K562 (cell line): ENCODE data around the gene WWOX. TPM values are rescaled to one million over a fixed set of nuclear protein-coding genes. Genes with fewer than 3 reads are reported as not detected.

Experiments
- ATAC-seq: fragments of 200-7000 bp; cut with Tn5 transposase; 3 replicates; pipeline ENCODE4 v1.9.1; 2020; ENCODE audit warnings: moderate library complexity
- BruUV-seq: library from RNA; stranded (reverse); fragments of 400-500 nt; replicated peaks from 2 replicates; lab custom pipeline; 2021; lab: Mats Ljungman, UMichigan
- CTCF ChIA-PET: fragments of 300-600 bp; formaldehyde crosslinking; extraction: SDS; loops from one replicate; lab custom pipeline; 2021; ENCODE audit warnings: low intra/inter-chr PET ratio; lab: Yijun Ruan, JAX
- POLR2A ChIA-PET: fragments of 300-600, 350-650 bp; sonication (Branson Sonifier 250); formaldehyde crosslinking; extraction: SDS; loops from one replicate; lab custom pipeline; 2021; ENCODE audit warnings: antibody characterized with exemption, inconsistent platforms; lab: Yijun Ruan, JAX
- DNase-seq, 4 experiments: peaks; one replicate each; pipeline versions ENCODE4 v3.0.0 to v3.0.0-alpha.2; 2011 to 2018; ENCODE audit warnings: low spot score in 3 of 4, mixed read lengths in 3 of 4; ENCODE audit errors: extremely low read depth in 1 of 4
- FAIRE-seq: peaks from 2 replicates; lab custom pipeline; 2011; peaks lifted over from hg19 to GRCh38; lab: Jason Lieb, UNC
- H2AFZ ChIP-seq: 2 replicates; pipeline ENCODE4 v1.6.0; 2011; ENCODE audit warnings: low read depth, low read length, control low read depth, inconsistent platforms
- H3K27ac ChIP-seq: fragments of 200-600 bp; 3 replicates; pipeline ENCODE4 v1.8.0; 2011; ENCODE audit warnings: low read depth, mild to moderate bottlenecking, control low read depth, inconsistent platforms, low read length, moderate library complexity, mixed read lengths; ENCODE audit errors: extremely low read depth
- H3K27me3 ChIP-seq, 2 experiments: fragments of 300-600 bp in 1 of 2; 2 replicates in 1 of 2; 3 replicates in 1 of 2; pipeline versions ENCODE4 v1.6.0 to v1.8.0; 2011; ENCODE audit warnings: inconsistent platforms in 2 of 2, low read length in 2 of 2, mild to moderate bottlenecking in 1 of 2, mixed read lengths in 1 of 2, moderate library complexity in 1 of 2; ENCODE audit not compliant: control insufficient read depth in 2 of 2, insufficient read depth in 2 of 2
- H3K36me3 ChIP-seq: fragments of 300-600 bp; 3 replicates; pipeline ENCODE4 v1.8.0; 2011; ENCODE audit warnings: mild to moderate bottlenecking, low read length, inconsistent platforms; ENCODE audit not compliant: control insufficient read depth, insufficient read depth
- H3K4me1 ChIP-seq, 2 experiments: fragments of 200-600 bp in 1 of 2; replicated peaks in 1 of 2; 2 replicates in 1 of 2; 3 replicates in 1 of 2; pipeline versions ENCODE4 v1.5.1 to v1.8.0; 2011; ENCODE audit warnings: inconsistent platforms in 2 of 2, low read length in 2 of 2, mild to moderate bottlenecking in 1 of 2, mixed read lengths in 1 of 2, moderate library complexity in 1 of 2; ENCODE audit not compliant: control insufficient read depth in 2 of 2, insufficient read depth in 2 of 2
- H3K4me2 ChIP-seq: 2 replicates; pipeline ENCODE4 v1.6.1; 2011; ENCODE audit warnings: low read length, control low read depth, inconsistent platforms, mixed read lengths; ENCODE audit not compliant: insufficient read depth
- H3K4me3 ChIP-seq: fragments of 200-600 bp; sonication (generic), shearing (Covaris generic); 2 replicates; pipeline ENCODE4 v1.5.1; 2016; ENCODE audit warnings: control low read depth, inconsistent platforms
- H3K79me2 ChIP-seq: fragments of 200-600 bp; 3 replicates; pipeline ENCODE4 v1.8.0; 2011; ENCODE audit warnings: low read length, inconsistent platforms; ENCODE audit not compliant: control insufficient read depth, insufficient read depth
- H3K9ac ChIP-seq, 2 experiments: 2 replicates each; pipeline versions ENCODE4 v1.6.0 to v1.6.1; 2011; ENCODE audit warnings: low read depth in 2 of 2, low read length in 2 of 2, control low read depth in 1 of 2, inconsistent platforms in 1 of 2, mild to moderate bottlenecking in 1 of 2, mixed read lengths in 1 of 2; ENCODE audit not compliant: insufficient read depth in 1 of 2
- H3K9me1 ChIP-seq: one replicate; pipeline ENCODE4 v1.6.0; 2011; ENCODE audit warnings: inconsistent platforms, mild to moderate bottlenecking, low read length, moderate library complexity; ENCODE audit not compliant: control insufficient read depth, insufficient read depth
- H3K9me3 ChIP-seq: replicated peaks from 2 replicates; pipeline ENCODE4 v1.5.1; 2011; ENCODE audit warnings: low read depth, low read length, inconsistent platforms; ENCODE audit not compliant: control insufficient read depth, insufficient read depth
- H4K20me1 ChIP-seq: replicated peaks from 2 replicates; pipeline ENCODE4 v1.6.1; 2011; ENCODE audit warnings: low read length, inconsistent platforms, mixed read lengths; ENCODE audit not compliant: control insufficient read depth, insufficient read depth
- ARID1B ChIP-seq: fragments of 450-650 bp; IDR thresholded peaks from 2 replicates; pipeline ENCODE4 v1.6.1; 2016; ENCODE audit warnings: antibody characterized with exemption, mild to moderate bottlenecking, inconsistent platforms
- BDP1 ChIP-seq: IDR thresholded peaks from 3 replicates; pipeline ENCODE4 v1.6.1; 2011; ENCODE audit not compliant: insufficient read length, insufficient read depth
- DNMT1 ChIP-seq: fragments of 450-650 bp; IDR thresholded peaks from 2 replicates; pipeline ENCODE4 v1.6.1; 2016; ENCODE audit warnings: antibody characterized with exemption, mild to moderate bottlenecking
- GTF2F1 ChIP-seq: IDR thresholded peaks from 2 replicates; pipeline ENCODE4 v1.6.1; 2011; ENCODE audit warnings: low read depth, low read length, improper control_type of control experiment
- HEY1 ChIP-seq: fragments of 250-450 bp; sonication (Bioruptor Pico); IDR thresholded peaks from 2 replicates; pipeline ENCODE4 v1.5.0; 2020; ENCODE audit warnings: mild to moderate bottlenecking, moderate library complexity, borderline replicate concordance
- KHSRP ChIP-seq: fragments of 450-650 bp; IDR thresholded peaks from 2 replicates; pipeline ENCODE4 v1.6.1; 2017
- L3MBTL2 ChIP-seq: fragments of 450-650 bp; IDR thresholded peaks from 2 replicates; pipeline ENCODE4 v1.6.1; 2016; ENCODE audit warnings: mild to moderate bottlenecking, moderate library complexity
- MTA1 ChIP-seq: fragments of 450-650 bp; IDR thresholded peaks from 2 replicates; pipeline ENCODE4 v1.6.1; 2017; ENCODE audit warnings: borderline replicate concordance
- NR4A1 ChIP-seq, 2 experiments: fragments of 250-450 bp in 1 of 2; fragments of 450-650 bp in 1 of 2; sonication (Bioruptor Pico) in 1 of 2; IDR thresholded peaks; 2 replicates each; pipeline versions ENCODE4 v1.4.0 to v1.6.1; 2016 to 2020; ENCODE audit warnings: mild to moderate bottlenecking in 2 of 2, missing compliant biosample characterization in 1 of 2, missing genetic modification characterization in 1 of 2, moderate library complexity in 1 of 2
- PHF8 ChIP-seq: fragments of 200-600 bp; sonication (generic); IDR thresholded peaks from 2 replicates; pipeline ENCODE4 v1.6.1; 2012; ENCODE audit warnings: mixed run types, mild to moderate bottlenecking, inconsistent platforms, low read length, moderate library complexity, borderline replicate concordance
- PRMT5 ChIP-seq: sonication (generic); formaldehyde crosslinking; IDR thresholded peaks from 2 replicates; pipeline ENCODE4 v1.5.0; 2020; ENCODE audit warnings: missing genetic modification reagents
- RB1 ChIP-seq: fragments of 450-650 bp; IDR thresholded peaks from 2 replicates; pipeline ENCODE4 v1.6.1; 2017; ENCODE audit warnings: low read depth, mild to moderate bottlenecking
- XRCC5 ChIP-seq: fragments of 200-400 bp; formaldehyde crosslinking; IDR thresholded peaks from 2 replicates; pipeline ENCODE4 v1.6.1; 2017; ENCODE audit warnings: low read depth, mild to moderate bottlenecking, low read length
- ZFP1 ChIP-seq: fragments of 450-650 bp; formaldehyde crosslinking; IDR thresholded peaks from 2 replicates; pipeline ENCODE4 v1.4.0; 2020; ENCODE audit warnings: mild to moderate bottlenecking, mixed read lengths
- WGBS: fragments of 100-300 bp; shearing (Covaris generic); methylation state at CpG from one replicate; pipeline ENCODE4 v1.1.6; 2016; ENCODE audit warnings: low coverage, mixed read lengths; ENCODE audit not compliant: insufficient coverage; ENCODE audit errors: missing lambda C conversion rate; 5-methylcytosine and 5-hydroxymethylcytosine counted together
- in situ Hi-C: fragments of 300-500 bp; cut with MboI; formaldehyde crosslinking; loops from 4 replicates; pipeline ENCODE4 v1.15.0; 2018; ENCODE audit warnings: inconsistent platforms, mixed read lengths
- intact Hi-C: fragments of 100-400 bp; cut with micrococcal nuclease; formaldehyde crosslinking; loops from 2 replicates; pipeline ENCODE4 v1.14.2; 2022
- polyA plus RNA-seq, 8 experiments: library from polyadenylated mRNA; depleted of rRNA in 4 of 8; stranded (reverse) in 5 of 8; unstranded in 3 of 8; fragments of >200 nt; fragmentation: Nextera tagmentation in 2 of 8; fragmentation: Illumina TruSeq in 1 of 8; extraction: Ambion mirVana in 2 of 8; extraction: Trizol in 1 of 8; gene quantifications; 2 replicates each; pipeline versions ENCODE4 v1.2.1 to v1.2.3, GENCODE V29; 2011 to 2014; ENCODE audit warnings: inconsistent platforms in 1 of 8, missing spikeins in 1 of 8
- total RNA-seq, 7 experiments: library from RNA; depleted of rRNA in 6 of 7; stranded (reverse); fragments of >200 nt in 6 of 7; fragmentation: Illumina TruSeq in 2 of 7; extraction: Trizol in 2 of 7; gene quantifications; 2 replicates each; pipeline versions ENCODE4 v1.2.1 to v1.2.3, GENCODE V29; 2011 to 2021; ENCODE audit warnings: low replicate concordance in 1 of 7
- TF ChIP-seq, protein P1 (sequence below): fragments of 450-650 bp; IDR thresholded peaks from 2 replicates; pipeline ENCODE4 v1.6.1; 2018; ENCODE audit warnings: mild to moderate bottlenecking, low read depth; ENCODE audit not compliant: partially characterized antibody
- TF ChIP-seq, protein P2 (sequence below): IDR thresholded peaks from 2 replicates; pipeline ENCODE4 v1.6.1; 2014; ENCODE audit warnings: antibody characterized with exemption
- TF ChIP-seq, protein P3 (sequence below): fragments of 250-450 bp; sonication (Bioruptor Pico); IDR thresholded peaks from 2 replicates; pipeline ENCODE4 v1.4.0; 2020; ENCODE audit warnings: mild to moderate bottlenecking, moderate library complexity

Gene WWOX
- total and polyA plus RNA-seq, 9 of the 15 experiments (the other 6 are each of a cell fraction or from before 2014, with no cell fraction given) = 1.6 to 22.7 (median 8.1) TPM

GRCh38 chr16:79098907-79099306 is 999.5 kb downstream of the WWOX start:
- Histone ChIP-seq H3K4me1 (no peaks in the 10 kb centered on the region), H3K36me3 (no peaks in the 10 kb centered on the region), H2AFZ (no peak overlapping the region), H3K9me3 (no peaks in the 10 kb centered on the region), H3K4me2 (no peak overlapping the region), H3K79me2 (no peaks in the 10 kb centered on the region), H4K20me1 (no peaks in the 10 kb centered on the region), H3K27ac (no peak overlapping the region), H3K9me1 (no peaks in the 10 kb centered on the region), H3K27me3 (peaks cover 3 to 13% of the 10 kb centered on the region in 2 experiments; a peak in 3 of 5 replicates), H3K4me3 (no peak overlapping the region), H3K9ac (no peak overlapping the region)
- ChIA-PET POLR2A (no interaction called here), CTCF (no interaction called here)
- TF ChIP-seq, protein P1, sequence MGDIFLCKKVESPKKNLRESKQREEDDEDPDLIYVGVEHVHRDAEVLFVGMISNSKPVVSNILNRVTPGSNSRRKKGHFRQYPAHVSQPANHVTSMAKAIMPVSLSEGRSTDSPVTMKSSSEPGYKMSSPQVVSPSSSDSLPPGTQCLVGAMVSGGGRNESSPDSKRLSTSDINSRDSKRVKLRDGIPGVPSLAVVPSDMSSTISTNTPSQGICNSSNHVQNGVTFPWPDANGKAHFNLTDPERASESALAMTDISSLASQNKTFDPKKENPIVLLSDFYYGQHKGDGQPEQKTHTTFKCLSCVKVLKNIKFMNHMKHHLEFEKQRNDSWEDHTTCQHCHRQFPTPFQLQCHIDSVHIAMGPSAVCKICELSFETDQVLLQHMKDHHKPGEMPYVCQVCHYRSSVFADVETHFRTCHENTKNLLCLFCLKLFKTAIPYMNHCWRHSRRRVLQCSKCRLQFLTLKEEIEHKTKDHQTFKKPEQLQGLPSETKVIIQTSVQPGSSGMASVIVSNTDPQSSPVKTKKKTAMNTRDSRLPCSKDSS = no peak
- TF ChIP-seq ZFP1 (CRISPR knock-in tag) (no peak), PRMT5 (CRISPR knock-in tag) (no peak), RB1 (no peak), KHSRP (no peak), HEY1 (CRISPR knock-in tag) (no peak), DNMT1 (no peak), ARID1B (no peak), L3MBTL2 (no peak), GTF2F1 (no peak), XRCC5 (no peak), MTA1 (no peak), BDP1 (no peak), PHF8 (no peak), NR4A1 (CRISPR knock-in tag; IDR thresholded peaks at IDR 0.05) (no peak), NR4A1 (tag; IDR thresholded peaks at IDR 0.05) (no peak)
- TF ChIP-seq, protein P2, sequence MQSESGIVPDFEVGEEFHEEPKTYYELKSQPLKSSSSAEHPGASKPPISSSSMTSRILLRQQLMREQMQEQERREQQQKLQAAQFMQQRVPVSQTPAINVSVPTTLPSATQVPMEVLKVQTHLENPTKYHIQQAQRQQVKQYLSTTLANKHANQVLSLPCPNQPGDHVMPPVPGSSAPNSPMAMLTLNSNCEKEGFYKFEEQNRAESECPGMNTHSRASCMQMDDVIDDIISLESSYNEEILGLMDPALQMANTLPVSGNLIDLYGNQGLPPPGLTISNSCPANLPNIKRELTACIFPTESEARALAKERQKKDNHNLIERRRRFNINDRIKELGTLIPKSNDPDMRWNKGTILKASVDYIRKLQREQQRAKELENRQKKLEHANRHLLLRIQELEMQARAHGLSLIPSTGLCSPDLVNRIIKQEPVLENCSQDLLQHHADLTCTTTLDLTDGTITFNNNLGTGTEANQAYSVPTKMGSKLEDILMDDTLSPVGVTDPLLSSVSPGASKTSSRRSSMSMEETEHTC = no peak
- TF ChIP-seq, protein P3, sequence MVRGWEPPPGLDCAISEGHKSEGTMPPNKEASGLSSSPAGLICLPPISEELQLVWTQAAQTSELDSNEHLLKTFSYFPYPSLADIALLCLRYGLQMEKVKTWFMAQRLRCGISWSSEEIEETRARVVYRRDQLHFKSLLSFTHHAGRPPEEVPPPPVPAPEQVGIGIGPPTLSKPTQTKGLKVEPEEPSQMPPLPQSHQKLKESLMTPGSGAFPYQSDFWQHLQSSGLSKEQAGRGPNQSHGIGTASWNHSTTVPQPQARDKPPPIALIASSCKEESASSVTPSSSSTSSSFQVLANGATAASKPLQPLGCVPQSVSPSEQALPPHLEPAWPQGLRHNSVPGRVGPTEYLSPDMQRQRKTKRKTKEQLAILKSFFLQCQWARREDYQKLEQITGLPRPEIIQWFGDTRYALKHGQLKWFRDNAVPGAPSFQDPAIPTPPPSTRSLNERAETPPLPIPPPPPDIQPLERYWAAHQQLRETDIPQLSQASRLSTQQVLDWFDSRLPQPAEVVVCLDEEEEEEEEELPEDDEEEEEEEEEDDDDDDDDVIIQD (CRISPR knock-in tag) = no peak
- no peak for FAIRE-seq
- 0% methylated on average over 3 of the region's 3 CpGs for WGBS
- in situ Hi-C loops = no loop called here
- intact Hi-C loops = no loop called here
- BruUV-seq = no TSS peak
- no peak for DNase-seq
- ATAC-seq = no peak
